ENCODE data around the gene ELF2. TPM values are rescaled to one million over a fixed set of nuclear protein-coding genes. Genes with fewer than 3 reads are reported as not detected.

Gene ELF2
- total and polyA plus RNA-seq, 2 of the 8 experiments (the other 6 are each of a cell fraction or from before 2014, with no cell fraction given): 21.1 to 44.3 TPM

DNA sequence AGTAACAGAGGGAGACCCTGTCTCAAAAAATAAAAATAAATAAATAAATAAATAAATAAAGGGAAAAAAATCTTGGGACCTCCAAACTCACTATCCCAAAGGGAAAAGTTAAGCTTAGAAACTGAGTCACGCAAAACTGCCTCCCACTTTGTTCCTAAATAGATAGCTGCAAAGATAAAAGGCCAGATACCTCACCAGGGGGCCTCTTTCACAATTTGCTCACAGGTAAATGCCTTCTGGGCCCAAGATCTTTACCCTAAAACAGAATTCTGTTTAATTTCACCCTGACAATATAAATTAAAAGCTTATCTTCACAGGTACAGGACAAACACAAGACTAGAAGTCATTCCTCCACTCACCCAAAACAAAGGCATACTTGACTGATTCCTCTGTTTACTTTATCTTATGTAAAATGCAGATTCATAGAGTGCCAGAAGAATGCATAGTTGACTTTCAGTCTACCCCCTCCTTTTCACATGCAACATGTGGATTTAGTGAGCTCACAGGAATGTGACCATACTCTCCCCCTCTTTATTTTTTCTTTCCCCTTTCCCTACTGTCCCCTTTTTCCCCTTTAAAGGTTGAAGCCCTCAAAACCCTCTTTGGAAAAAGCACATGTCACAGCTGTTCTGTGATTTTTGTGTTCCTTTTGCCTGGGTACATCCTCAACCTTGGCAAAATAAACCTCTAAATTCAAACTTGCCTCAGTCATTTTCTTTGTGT, 23.4 kb downstream of the ELF2 start:
- Histone ChIP-seq H3K4me2 (ENCODE audit: insufficient read depth in 1 of 2, low read depth in 2 of 2, low read length in 2 of 2) (peak overlapping the region; percentile 38 to 50), H2BK12ac (ENCODE audit: low read depth, low read length) (peak overlapping the region; percentile 40), H2BK15ac (ENCODE audit: low read length) (no peak overlapping the region), H4K8ac (ENCODE audit: extremely low read depth, insufficient read depth, low read length) (no peak overlapping the region), H3K14ac (ENCODE audit: insufficient read length) (no peak overlapping the region), H3K4me3 (ENCODE audit: extremely low read depth in 1 of 4, insufficient read depth in 2 of 4, low read depth in 3 of 4, low read length in 4 of 4) (peak overlapping the region in 1 of 4 experiments; percentile 21; a peak in 1 of 8 replicates), H4K20me1 (replicated peaks in 1 of 2; ENCODE audit: control insufficient read depth in 1 of 2, insufficient read depth in 2 of 2, low read length in 2 of 2) (no peaks in the 10 kb centered on the region), H3K27ac (ENCODE audit: low read depth, low read length) (peak overlapping the region; percentile 78; the same call in 1 of the 2 replicates), H2BK5ac (ENCODE audit: low read depth, low read length) (peak overlapping the region; percentile 91), H2AK5ac (ENCODE audit: low read depth, low read length) (no peak overlapping the region; the same call in 1 of the 2 replicates), H3K23me2 (ENCODE audit: low read depth, low read length) (peaks cover 2% of the 10 kb centered on the region), H3K4me1 (replicated peaks in 1 of 4; ENCODE audit: control insufficient read depth in 3 of 4, insufficient read depth in 4 of 4, low read length in 3 of 4) (peaks cover 8 to 19% (median 19%) of the 10 kb centered on the region in 4 experiments), H3K27me3 (replicated peaks in 1 of 4; ENCODE audit: control insufficient read depth in 3 of 4, extremely low read depth in 1 of 4, insufficient read depth in 3 of 4, low read length in 3 of 4) (no peaks in the 10 kb centered on the region), H3K79me2 (ENCODE audit: control insufficient read depth in 1 of 2, insufficient read depth in 2 of 2, low read length in 2 of 2) (peaks cover 0 to 71% of the 10 kb centered on the region in 2 experiments; a peak in 3 of 4 replicates), H3K56ac (replicated peaks; ENCODE audit: insufficient read length, low read depth, low read length) (peak overlapping the region; percentile 6), H2BK120ac (replicated peaks; ENCODE audit: low read depth, low read length) (peak overlapping the region; percentile 96), H2BK20ac (ENCODE audit: low read length) (no peak overlapping the region), H4K91ac (replicated peaks; ENCODE audit: insufficient read length, low read length) (peak overlapping the region; percentile 82), H2AFZ (ENCODE audit: low read length) (no peak overlapping the region), H3K18ac (ENCODE audit: extremely low read depth, low read length) (no peak overlapping the region; the same call in 1 of the 2 replicates), H3K79me1 (ENCODE audit: low read depth, low read length) (no peaks in the 10 kb centered on the region), H3K9ac (replicated peaks in 1 of 4; ENCODE audit: extremely low read depth in 1 of 4, low read depth in 3 of 4, low read length in 3 of 4) (peak overlapping the region in 1 of 4 experiments; percentile 33; a peak in 2 of 7 replicates), H3K9me3 (ENCODE audit: insufficient read depth in 2 of 2, low read depth in 1 of 2, low read length in 1 of 2) (no peaks in the 10 kb centered on the region), H3K23ac (ENCODE audit: insufficient read length) (no peak overlapping the region), H3K36me3 (ENCODE audit: control insufficient read depth in 2 of 4, insufficient read depth in 4 of 4, low read length in 3 of 4) (no peaks in the 10 kb centered on the region), H3K4ac (replicated peaks; ENCODE audit: insufficient read length, low read depth, low read length) (peak overlapping the region; percentile 99), H4K5ac (ENCODE audit: insufficient read length, low read depth, low read length) (peak overlapping the region; percentile 84)
- ChIA-PET POLR2A (ENCODE audit: partially characterized antibody) (interaction anchor here (0.9 to 3.8 kb wide), 9 partner anchors 9 to 147 kb away, joined by 3 to 44 read pairs (median 7); partner anchors contain the start of genes ELF2, NAA15 and NDUFC1), CTCF (ENCODE audit: partially characterized antibody) (interaction anchor here (0.6 to 2.2 kb wide), 12 partner anchors 14 to 540 kb away, joined by 3 to 15 read pairs (median 4); no protein-coding TSS in a partner anchor)
- FAIRE-seq: peak; percentile 94
- 6% methylated on average over 1 of the region's 1 CpG; no CpG with 5 or more reads in 1 of the 2 experiments for WGBS, 2 experiments (ENCODE audit: extremely low coverage in 1 of 2, insufficient coverage in 1 of 2, insufficient read length in 1 of 2, insufficient replicate concordance in 2 of 2, low coverage in 1 of 2, low lambda C conversion rate in 2 of 2, missing lambda C conversion rate in 1 of 2)
- DNase-seq (ENCODE audit: low read depth in 1 of 2, low spot score in 2 of 2): no peak
- TF ChIP-seq RBBP5 (IDR thresholded peaks at IDR 0.05; ENCODE audit: borderline replicate concordance, low read depth, low read length) (0 out of 2 replicates have a peak, but pooled peaks have one; percentile 31), CTBP2 (IDR thresholded peaks at IDR 0.05; ENCODE audit: borderline replicate concordance, insufficient read depth, insufficient read length, low read length) (no peak), SIRT6 (IDR thresholded peaks at IDR 0.05; ENCODE audit: low read length) (no peak), FOSL1 (IDR thresholded peaks at IDR 0.05; ENCODE audit: insufficient read depth, low read depth, low read length) (no peak), SUZ12 (IDR thresholded peaks at IDR 0.05; ENCODE audit: low read length) (no peak), ASH2L (IDR thresholded peaks at IDR 0.05; ENCODE audit: low read length) (peak; percentile 30), RNF2 (IDR thresholded peaks at IDR 0.05; ENCODE audit: borderline replicate concordance, low read depth, low read length, missing control alignments, poor library complexity, severe bottlenecking) (no peak), RXRA (IDR thresholded peaks at IDR 0.05; ENCODE audit: insufficient read depth, low read depth, low read length) (no peak), YY1 (IDR thresholded peaks at IDR 0.05; ENCODE audit: low read depth, low read length) (no peak), EZH2 (IDR thresholded peaks at IDR 0.05; ENCODE audit: low read depth, low read length, severe bottlenecking) (no peak), CREB1 (IDR thresholded peaks at IDR 0.05) (peak; percentile 3; the same call in 1 of the 2 replicates)
